PC-3 (cell line): ENCODE data around the gene ZSCAN9. TPM values are rescaled to one million over a fixed set of nuclear protein-coding genes. Genes with fewer than 3 reads are reported as not detected.

Experiments
- ATAC-seq: fragments of 200-7000 bp; cut with Tn5 transposase; 2 replicates; pipeline ENCODE4 v1.9.1; 2020; ENCODE audit warnings: mild to moderate bottlenecking, moderate library complexity
- BruUV-seq: library from RNA; stranded (reverse); fragments of 400-500 nt; replicated peaks from 2 replicates; lab custom pipeline; 2021; lab: Mats Ljungman, UMichigan
- CTCF ChIA-PET: fragments of 300-600 bp; sonication (Branson Sonifier 250); formaldehyde crosslinking; loops from one replicate; lab custom pipeline; 2022; ENCODE audit warnings: antibody characterized with exemption; lab: Charles Lee
- POLR2A ChIA-PET: fragments of 300-600 bp; sonication (Branson Sonifier 250); formaldehyde crosslinking; loops from one replicate; lab custom pipeline; 2022; ENCODE audit warnings: antibody characterized with exemption; ENCODE audit not compliant: unreplicated experiment; lab: Charles Lee
- DNase-seq: peaks from one replicate; pipeline ENCODE4 v3.0.0-alpha.2; 2015
- H2AFZ ChIP-seq: fragments of 300-600 bp; sonication (generic); 2 replicates; pipeline ENCODE4 v1.6.0; 2016; ENCODE audit warnings: antibody characterized with exemption, low read length
- H3F3A ChIP-seq: fragments of 300-600 bp; sonication (generic); one replicate; pipeline ENCODE4 v1.6.0; 2017; ENCODE audit warnings: antibody characterized with exemption, low read length, control low read depth, mild to moderate bottlenecking; ENCODE audit not compliant: unreplicated experiment
- H3K27ac ChIP-seq: fragments of 300-600 bp; sonication (generic); 2 replicates; pipeline ENCODE4 v1.5.1; 2016; ENCODE audit warnings: mild to moderate bottlenecking, low read length
- H3K27me3 ChIP-seq: fragments of 300-600 bp; sonication (generic); 2 replicates; pipeline ENCODE4 v1.6.1; 2016; ENCODE audit warnings: low read length, mixed read lengths
- H3K36me3 ChIP-seq: fragments of 300-600 bp; sonication (generic); 2 replicates; pipeline ENCODE4 v1.6.1; 2016; ENCODE audit warnings: low read depth, mixed run types, low read length, mixed read lengths
- H3K4me1 ChIP-seq: fragments of 300-600 bp; sonication (generic); 2 replicates; pipeline ENCODE4 v1.5.1; 2016; ENCODE audit warnings: low read length; ENCODE audit not compliant: insufficient read depth
- H3K4me2 ChIP-seq: fragments of 300-600 bp; sonication (generic); 2 replicates; pipeline ENCODE4 v1.6.0; 2016; ENCODE audit warnings: low read length
- H3K4me3 ChIP-seq: fragments of 300-600 bp; sonication (generic); 2 replicates; pipeline ENCODE4 v1.5.1; 2016; ENCODE audit warnings: mild to moderate bottlenecking, low read length, mixed read lengths
- H3K79me2 ChIP-seq: fragments of 300-600 bp; sonication (generic); 2 replicates; pipeline ENCODE4 v1.6.1; 2017; ENCODE audit warnings: low read length, mixed read lengths
- H3K9ac ChIP-seq: fragments of 300-600 bp; sonication (generic); 2 replicates; pipeline ENCODE4 v1.6.0; 2016; ENCODE audit warnings: mild to moderate bottlenecking, low read length
- H3K9me2 ChIP-seq: fragments of 300-600 bp; sonication (generic); replicated peaks from 2 replicates; pipeline ENCODE4 v1.6.1; 2016; ENCODE audit warnings: mixed run types, low read length, mixed read lengths
- H3K9me3 ChIP-seq: fragments of 300-600 bp; sonication (generic); 2 replicates; pipeline ENCODE4 v1.6.1; 2016; ENCODE audit warnings: low read length, mixed read lengths
- H4K20me1 ChIP-seq: fragments of 300-600 bp; sonication (generic); 2 replicates; pipeline ENCODE4 v1.6.1; 2016; ENCODE audit warnings: low read length, mixed read lengths
- EZH2 ChIP-seq: fragments of 300-600 bp; sonication (generic); IDR thresholded peaks from one replicate; pipeline ENCODE4 v1.6.1; 2017; ENCODE audit warnings: antibody characterized with exemption, mild to moderate bottlenecking, low read length; ENCODE audit not compliant: unreplicated experiment
- EZH2phosphoT487 ChIP-seq: fragments of 300-600 bp; sonication (generic); IDR thresholded peaks from 2 replicates; pipeline ENCODE4 v1.6.1; 2018; ENCODE audit warnings: mild to moderate bottlenecking, antibody characterized with exemption, low read length, borderline replicate concordance
- intact Hi-C: fragments of 100-400 bp; cut with micrococcal nuclease; formaldehyde crosslinking; loops from 2 replicates; pipeline ENCODE4 v1.9.0; 2023
- total RNA-seq: library from RNA; depleted of rRNA; stranded (reverse); fragments of >200 nt; gene quantifications from 2 replicates; pipeline ENCODE4 v1.2.3, GENCODE V29; 2014
- TF ChIP-seq, protein P1 (sequence below): fragments of 300-600 bp; sonication (generic); conservative IDR thresholded peaks from 2 replicates; pipeline ENCODE4 v1.5.1; 2017; ENCODE audit warnings: antibody characterized with exemption, low read depth, mild to moderate bottlenecking, low read length

ZSCAN9 gene
- total RNA-seq, 1 experiment from 2014 or later: 10.8 TPM

DNA sequence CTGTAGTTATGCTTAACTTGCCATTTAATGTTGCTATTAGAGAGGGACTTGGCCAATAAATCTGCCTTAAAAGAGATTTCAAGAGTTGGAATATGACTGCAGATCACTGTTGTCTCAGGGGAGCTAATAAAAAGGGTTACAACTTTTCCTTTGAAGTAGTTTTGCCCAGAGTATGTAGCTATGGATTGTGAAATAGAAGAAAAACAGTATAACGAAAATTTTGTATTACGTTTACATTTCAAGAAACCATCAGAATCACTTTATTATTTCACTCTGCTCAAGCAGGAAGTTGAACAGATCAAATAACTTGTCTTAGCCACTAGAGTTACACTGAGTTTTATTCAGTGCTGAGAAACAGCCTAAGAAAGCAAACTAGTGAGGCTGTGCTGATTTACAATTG, 38.8 kb downstream of the ZSCAN9 start:
- POLR2A ChIA-PET: no interaction called here
- intact Hi-C loops: no loop called here
- no peak overlapping the region for H3K4me2 ChIP-seq

DNA sequence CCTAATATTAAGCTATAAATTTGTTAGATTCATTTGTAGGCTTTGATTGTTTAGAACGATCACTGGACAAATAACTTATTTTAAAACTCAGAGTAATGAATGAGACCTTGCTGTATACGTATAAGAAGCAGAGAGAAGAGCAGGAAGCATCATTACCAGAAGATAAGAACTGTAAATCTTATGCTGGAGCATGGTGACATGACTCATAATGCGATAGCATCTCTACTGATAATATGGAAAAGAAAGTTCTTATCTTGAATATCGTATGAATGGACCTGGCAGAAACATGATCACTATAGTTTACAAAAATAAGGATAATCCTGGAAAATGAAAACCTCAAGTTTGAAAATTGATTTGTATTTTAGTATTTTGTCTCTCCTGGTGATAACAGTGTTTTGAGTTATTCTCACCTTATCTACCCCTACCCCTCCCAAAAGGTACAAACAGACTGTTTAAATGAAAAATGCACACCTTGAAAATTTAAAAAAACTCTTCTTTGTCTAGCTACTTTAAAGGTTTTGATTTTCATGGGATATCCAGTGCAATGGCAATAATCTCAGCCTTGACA, 39.8 kb downstream of the ZSCAN9 start:
- no peaks in the 10 kb centered on the region for H3K36me3 ChIP-seq
- H3K4me1 ChIP-seq: peaks cover 24% of the 10 kb centered on the region
- ChIA-PET POLR2A (no interaction called here), CTCF (no interaction called here)
- H3K79me2 ChIP-seq: peaks cover 17% of the 10 kb centered on the region
- no peak overlapping the region for H3K4me2 ChIP-seq
- H3K9me3 ChIP-seq: no peaks in the 10 kb centered on the region
- H3K9me2 ChIP-seq: no peaks in the 10 kb centered on the region
- H4K20me1 ChIP-seq: no peaks in the 10 kb centered on the region
- TF ChIP-seq EZH2phosphoT487 (no peak), EZH2 (no peak)
- TF ChIP-seq, protein P1, sequence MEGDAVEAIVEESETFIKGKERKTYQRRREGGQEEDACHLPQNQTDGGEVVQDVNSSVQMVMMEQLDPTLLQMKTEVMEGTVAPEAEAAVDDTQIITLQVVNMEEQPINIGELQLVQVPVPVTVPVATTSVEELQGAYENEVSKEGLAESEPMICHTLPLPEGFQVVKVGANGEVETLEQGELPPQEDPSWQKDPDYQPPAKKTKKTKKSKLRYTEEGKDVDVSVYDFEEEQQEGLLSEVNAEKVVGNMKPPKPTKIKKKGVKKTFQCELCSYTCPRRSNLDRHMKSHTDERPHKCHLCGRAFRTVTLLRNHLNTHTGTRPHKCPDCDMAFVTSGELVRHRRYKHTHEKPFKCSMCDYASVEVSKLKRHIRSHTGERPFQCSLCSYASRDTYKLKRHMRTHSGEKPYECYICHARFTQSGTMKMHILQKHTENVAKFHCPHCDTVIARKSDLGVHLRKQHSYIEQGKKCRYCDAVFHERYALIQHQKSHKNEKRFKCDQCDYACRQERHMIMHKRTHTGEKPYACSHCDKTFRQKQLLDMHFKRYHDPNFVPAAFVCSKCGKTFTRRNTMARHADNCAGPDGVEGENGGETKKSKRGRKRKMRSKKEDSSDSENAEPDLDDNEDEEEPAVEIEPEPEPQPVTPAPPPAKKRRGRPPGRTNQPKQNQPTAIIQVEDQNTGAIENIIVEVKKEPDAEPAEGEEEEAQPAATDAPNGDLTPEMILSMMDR: no peak
- peaks cover 5% of the 10 kb centered on the region for H3F3A ChIP-seq
- H2AFZ ChIP-seq: no peak overlapping the region
- H3K9ac ChIP-seq: no peak overlapping the region
- H3K27ac ChIP-seq: no peak overlapping the region
- DNase-seq (no peak), ATAC-seq (no peak)
- intact Hi-C loops: loop anchor here (5.0 kb wide), 2 partner anchors 72 to 133 kb away; partner anchors contain the start of gene ZSCAN31
- BruUV-seq: no TSS peak
- no peak overlapping the region for H3K4me3 ChIP-seq
- no peaks in the 10 kb centered on the region for H3K27me3 ChIP-seq

More for the DNA sequence above, 38.8 kb downstream of the ZSCAN9 start:
- Histone ChIP-seq H3K4me1 (peaks cover 18% of the 10 kb centered on the region), H3K27me3 (no peaks in the 10 kb centered on the region), H3K36me3 (no peaks in the 10 kb centered on the region), H3K4me3 (no peak overlapping the region), H3K9me3 (no peaks in the 10 kb centered on the region), H3K9ac (no peak overlapping the region), H3K27ac (no peak overlapping the region), H4K20me1 (no peaks in the 10 kb centered on the region), H3F3A (peaks cover under 1% of the 10 kb centered on the region), H3K9me2 (no peaks in the 10 kb centered on the region), H2AFZ (no peak overlapping the region), H3K79me2 (peaks cover 16% of the 10 kb centered on the region)
- TF ChIP-seq, protein P1: no peak
- TF ChIP-seq EZH2: no peak
- DNase-seq: no peak
- no TSS peak for BruUV-seq
- ATAC-seq: no peak
- CTCF ChIA-PET: no interaction called here

- H3F3A ChIP-seq: peaks cover 5% of the 10 kb centered on the region
- intact Hi-C loops: loop anchor here (2.0 to 5.0 kb wide), 3 partner anchors 71 to 134 kb away; partner anchors contain the start of genes ZKSCAN3 and ZSCAN31
- H4K20me1 ChIP-seq: no peaks in the 10 kb centered on the region
- ChIA-PET CTCF (interaction anchor here (1.6 kb wide), 1 partner anchor 89 kb away, joined by 6 read pairs; no protein-coding TSS in a partner anchor), POLR2A (interaction anchor here (0.6 to 1.0 kb wide), 4 partner anchors 14 to 106 kb away, joined by 3 to 6 read pairs (median 4); partner anchors contain the start of gene PGBD1)
- H3K9me2 ChIP-seq: no peaks in the 10 kb centered on the region
- BruUV-seq: TSS peak; percentile 86
- TF ChIP-seq, protein P1: no peak
- TF ChIP-seq EZH2phosphoT487 (no peak), EZH2 (no peak)
- H3K27me3 ChIP-seq: no peaks in the 10 kb centered on the region
- H3K4me2 ChIP-seq: peak overlapping the region; percentile 82
- peak overlapping the region; percentile 78 for H3K9ac ChIP-seq
- no peak for DNase-seq
- H3K9me3 ChIP-seq: no peaks in the 10 kb centered on the region
- H3K27ac ChIP-seq: peak overlapping the region; percentile 48
- H3K4me3 ChIP-seq: peak overlapping the region; percentile 86
- peak overlapping the region; percentile 93 for H2AFZ ChIP-seq
- H3K4me1 ChIP-seq: peaks cover 28% of the 10 kb centered on the region
- H3K79me2 ChIP-seq: peaks cover 25% of the 10 kb centered on the region
- no peak for ATAC-seq
- H3K36me3 ChIP-seq: no peaks in the 10 kb centered on the region
Observed at GRCh38 chr6:28266563-28266961, 41.5 kb downstream of the ZSCAN9 start.
